ENCODE data around the gene RBMS3.

DNA sequence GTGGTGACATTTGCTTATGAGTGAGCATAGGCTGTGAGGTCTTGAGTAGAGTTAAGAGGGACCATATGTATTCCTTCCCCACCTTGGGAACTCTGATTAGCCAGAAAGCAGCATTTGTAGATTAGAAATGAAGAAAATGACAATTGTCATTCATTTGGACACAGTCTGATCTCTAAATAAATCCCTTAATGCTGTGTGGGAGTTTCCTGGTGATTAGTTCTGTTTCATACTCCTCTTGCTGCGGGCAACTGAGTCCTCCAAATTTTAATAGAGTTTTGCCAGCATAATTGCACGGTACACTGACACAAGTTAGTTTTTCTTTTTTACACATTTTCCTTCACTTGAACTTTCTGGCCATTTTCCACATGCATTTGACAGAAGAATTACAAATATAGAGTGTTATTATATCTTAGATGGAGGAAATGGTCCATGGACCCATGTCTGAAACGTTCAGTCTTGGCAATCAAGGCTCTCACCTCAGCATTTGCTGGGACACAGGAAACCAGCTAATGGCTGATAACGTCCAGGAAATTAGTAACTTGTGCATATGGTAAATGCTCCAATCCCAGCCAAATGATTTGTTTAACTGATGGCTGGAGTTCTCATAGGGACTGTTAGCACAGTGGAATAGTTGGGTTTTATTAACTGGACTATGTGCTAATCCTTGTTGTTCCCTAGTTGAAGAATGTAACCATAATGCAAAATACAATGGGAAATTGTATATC lies 321.2 kb downstream of the RBMS3 start:
- TF ChIP-seq CTCF (IDR thresholded peaks at IDR 0.05) (no peak), POLR2A (IDR thresholded peaks at IDR 0.05) (no peak), POLR2AphosphoS5 (IDR thresholded peaks at IDR 0.05) (no peak), EP300 (IDR thresholded peaks at IDR 0.05) (no peak)
